Natural killer cell (primary cell): Measurements from ENCODE around the gene CMTM3. TPM values are rescaled to one million over a fixed set of nuclear protein-coding genes. Genes with fewer than 3 reads are reported as not detected.

Experiments used
- ATAC-seq, 3 donors: fragments of 150-1000 bp in 2 of 3; fragments of 200-7000 bp in 1 of 3; cut with Tn5 transposase; 1 replicate in 1 of 3; 2 replicates in 2 of 3; pipeline ENCODE4 v1.10.0; 2021; ENCODE audit warnings: mild to moderate bottlenecking in 2 of 3, moderate library complexity in 2 of 3
- DNase-seq, 2 donors: peaks; one replicate each; pipeline versions ENCODE4 v3.0.0 to v3.0.0-alpha.2; 2013 to 2021; ENCODE audit warnings: mixed read lengths in 1 of 2
- H3K27ac ChIP-seq: one replicate; pipeline ENCODE4 v1.5.1; 2013; ENCODE audit warnings: mild to moderate bottlenecking, low read length
- H3K27me3 ChIP-seq: one replicate; pipeline ENCODE4 v1.6.1; 2013; ENCODE audit warnings: low read length; ENCODE audit not compliant: control insufficient read depth, insufficient read depth
- H3K36me3 ChIP-seq: one replicate; pipeline ENCODE4 v1.6.1; 2013; ENCODE audit warnings: low read length; ENCODE audit not compliant: control insufficient read depth, insufficient read depth
- H3K4me1 ChIP-seq: one replicate; pipeline ENCODE4 v1.6.1; 2013; ENCODE audit warnings: low read length; ENCODE audit not compliant: control insufficient read depth, insufficient read depth
- H3K4me3 ChIP-seq: one replicate; pipeline ENCODE4 v1.5.1; 2013; ENCODE audit warnings: low read length
- H3K9me3 ChIP-seq: one replicate; pipeline ENCODE4 v1.6.1; 2013; ENCODE audit warnings: low read length; ENCODE audit not compliant: control insufficient read depth, insufficient read depth
- H3K27ac Mint-ChIP-seq, 2 donors: one replicate each; pipeline ENCODE4 v1.8.0; 2022; ENCODE audit warnings: mild to moderate bottlenecking in 2 of 2, mixed read lengths in 2 of 2, moderate library complexity in 1 of 2
- H3K27me3 Mint-ChIP-seq, 2 donors: one replicate each; pipeline ENCODE4 v1.8.0; 2022; ENCODE audit warnings: low read depth in 2 of 2, mixed read lengths in 2 of 2
- H3K36me3 Mint-ChIP-seq: one replicate; pipeline ENCODE4 v1.8.0; 2022; ENCODE audit warnings: mixed read lengths
- H3K4me1 Mint-ChIP-seq, 2 donors: one replicate each; pipeline ENCODE4 v1.8.0; 2022; ENCODE audit warnings: mixed read lengths in 2 of 2
- H3K4me3 Mint-ChIP-seq: one replicate; pipeline ENCODE4 v1.8.0; 2022; ENCODE audit warnings: mild to moderate bottlenecking, moderate library complexity, mixed read lengths
- H3K9me3 Mint-ChIP-seq, 2 donors: one replicate each; pipeline ENCODE4 v1.8.0; 2022; ENCODE audit warnings: mixed read lengths in 2 of 2
- CTCF ChIP-seq: fragments of 200-600 bp; IDR thresholded peaks from one replicate; pipeline ENCODE4 v1.8.0; 2022; ENCODE audit warnings: antibody characterized with exemption
- WGBS: methylation state at CpG from one replicate; pipeline ENCODE4 v1.1.7; 2013; ENCODE audit warnings: missing lambda C conversion rate; ENCODE audit not compliant: insufficient coverage; 5-methylcytosine and 5-hydroxymethylcytosine counted together
- intact Hi-C: fragments of 100-400 bp; cut with micrococcal nuclease; formaldehyde crosslinking; loops from one replicate; pipeline ENCODE4 v1.14.2; 2022
- total RNA-seq, 4 donors: library from RNA; stranded (reverse); fragments of 120-200 nt in 1 of 4; gene quantifications; one replicate each; pipeline versions ENCODE4 v1.2.3 to v1.2.4, GENCODE V29; 2013 to 2022

The CMTM3 gene
- total RNA-seq, 3 donors from 2014 or later (not counting 1 experiment from before 2014, with no cell fraction given): 68.2 to 86.4 (median 85.0) TPM

- Mint-ChIP-seq H3K4me3 (peak overlapping the region; percentile 87), H3K27ac (peak overlapping the region; percentile 77 to 93), H3K9me3 (no peaks in the 10 kb centered on the region), H3K4me1 (peaks cover 29 to 42% of the 10 kb centered on the region in 2 donors), H3K36me3 (no peaks in the 10 kb centered on the region), H3K27me3 (no peaks in the 10 kb centered on the region)
- ATAC-seq (peak; percentile 23 to 43 (median 34)), DNase-seq (peak; percentile 51 to 55)
- peaks cover 53% of the 10 kb centered on the region for H3K4me1 ChIP-seq
- peaks cover 18% of the 10 kb centered on the region for H3K36me3 ChIP-seq
- 3% methylated on average over 53 of the region's 61 CpGs for WGBS
- peaks cover 9% of the 10 kb centered on the region for H3K9me3 ChIP-seq
- peak overlapping the region; percentile 88 for H3K4me3 ChIP-seq
- intact Hi-C loops: loop anchor here (10.0 kb wide), 1 partner anchor 269 kb away; no protein-coding TSS in a partner anchor
- no peaks in the 10 kb centered on the region for H3K27me3 ChIP-seq
- peak overlapping the region; percentile 80 for H3K27ac ChIP-seq
- TF ChIP-seq CTCF: no peak
These were observed 874 bp downstream of the CMTM3 start for GRCh38 chr16:66605177-66605978.

- TF ChIP-seq CTCF: no peak
- H3K27me3 ChIP-seq: no peaks in the 10 kb centered on the region
- H3K27ac ChIP-seq: peak overlapping the region; percentile 80
- peaks cover 53% of the 10 kb centered on the region for H3K4me1 ChIP-seq
- 39% methylated on average over 8 of the region's 10 CpGs for WGBS
- H3K27me3 Mint-ChIP-seq: no peaks in the 10 kb centered on the region
- peak overlapping the region; percentile 88 for H3K4me3 ChIP-seq
- H3K36me3 ChIP-seq: peaks cover 25% of the 10 kb centered on the region
- H3K36me3 Mint-ChIP-seq: no peaks in the 10 kb centered on the region
- peaks cover 29 to 42% of the 10 kb centered on the region in 2 donors for H3K4me1 Mint-ChIP-seq
- intact Hi-C loops: loop anchor here (10.0 kb wide), 1 partner anchor 269 kb away; no protein-coding TSS in a partner anchor
- no peaks in the 10 kb centered on the region for H3K9me3 Mint-ChIP-seq
- DNase-seq (peak in 1 of 2 donors; percentile 37), ATAC-seq (no peak)
- peak overlapping the region; percentile 77 to 93 for H3K27ac Mint-ChIP-seq
- H3K4me3 Mint-ChIP-seq: peak overlapping the region; percentile 87
- H3K9me3 ChIP-seq: peaks cover 6% of the 10 kb centered on the region
These were observed 1.7 kb downstream of the CMTM3 start for GRCh38 chr16:66605979-66606751.

- H3K4me3 Mint-ChIP-seq: peak overlapping the region; percentile 53
- no peaks in the 10 kb centered on the region for H3K27me3 ChIP-seq
- no peaks in the 10 kb centered on the region for H3K36me3 Mint-ChIP-seq
- H3K27me3 Mint-ChIP-seq: no peaks in the 10 kb centered on the region
- peaks cover 21 to 35% of the 10 kb centered on the region in 2 donors for H3K4me1 Mint-ChIP-seq
- TF ChIP-seq CTCF: peak; percentile 84
- WGBS: 42% methylated on average over 17 of the region's 17 CpGs
- intact Hi-C loops: loop anchor here (10.0 kb wide), 1 partner anchor 266 kb away; no protein-coding TSS in a partner anchor
- H3K4me1 ChIP-seq: peaks cover 46% of the 10 kb centered on the region
- ATAC-seq: peak; percentile 22 to 41 (median 40)
- H3K4me3 ChIP-seq: no peak overlapping the region
- peak overlapping the region; percentile 56 to 77 for H3K27ac Mint-ChIP-seq
- H3K9me3 Mint-ChIP-seq: no peaks in the 10 kb centered on the region
- H3K9me3 ChIP-seq: no peaks in the 10 kb centered on the region
- no peak overlapping the region for H3K27ac ChIP-seq
- H3K36me3 ChIP-seq: peaks cover 45% of the 10 kb centered on the region
- peak; percentile 72 to 88 for DNase-seq
These were observed 4.0 kb downstream of the CMTM3 start for GRCh38 chr16:66608241-66609138.
